ENCODE data around the gene LBHD1. TPM values are rescaled to one million over a fixed set of nuclear protein-coding genes. Genes with fewer than 3 reads are reported as not detected.
A peak's percentile ranks its signal among the peaks of the same experiment; 100 is the strongest.

The LBHD1 gene
- total RNA-seq, 1 experiment from 2014 or later: 7.8 TPM

DNA sequence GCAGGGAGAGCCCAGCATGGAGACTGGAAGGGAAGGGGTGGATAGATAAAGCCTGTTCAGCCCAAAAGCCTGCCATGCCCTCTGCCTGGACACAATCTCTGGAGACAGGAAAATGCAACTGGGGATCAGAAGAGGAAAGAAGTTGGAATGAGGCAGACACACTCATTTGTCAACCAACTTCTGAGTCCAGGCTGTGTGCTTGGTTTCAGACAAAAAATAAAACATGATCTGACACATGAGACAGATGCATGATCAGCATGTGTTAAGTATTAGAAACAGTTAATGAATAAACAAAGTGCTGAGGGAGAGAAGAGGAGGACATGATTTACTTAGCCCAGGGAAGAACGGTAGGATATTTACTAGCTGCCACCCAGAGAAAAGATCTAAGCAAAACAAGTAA, 16.4 kb upstream of the LBHD1 start:
- Histone ChIP-seq H3K27me3 (replicated peaks; ENCODE audit: insufficient read depth, low read depth, low read length, poor library complexity) (no peaks in the 10 kb centered on the region), H3K9me3 (ENCODE audit: low read depth, low read length, poor library complexity, severe bottlenecking) (no peaks in the 10 kb centered on the region), H3K36me3 (ENCODE audit: insufficient read depth, low read length, poor library complexity, severe bottlenecking) (peaks cover 31% of the 10 kb centered on the region), H3K4me1 (ENCODE audit: insufficient read depth, low read length, poor library complexity, severe bottlenecking) (peaks cover 12% of the 10 kb centered on the region), H3K4me3 (ENCODE audit: low read depth, low read length, poor library complexity, severe bottlenecking) (no peak overlapping the region), H3K27ac (ENCODE audit: low read depth, low read length, poor library complexity, severe bottlenecking) (peak overlapping the region; percentile 42)
- POLR2A ChIA-PET (ENCODE audit: low non-redundant PET): no interaction called here
- DNase-seq (ENCODE audit: low spot score): no peak
- CTCF ChIA-PET: no interaction called here
- TF ChIP-seq EZH2 (IDR thresholded peaks at IDR 0.05; ENCODE audit: borderline replicate concordance, low read depth, low read length, poor library complexity, severe bottlenecking): no peak
- TF ChIP-seq, protein P1, sequence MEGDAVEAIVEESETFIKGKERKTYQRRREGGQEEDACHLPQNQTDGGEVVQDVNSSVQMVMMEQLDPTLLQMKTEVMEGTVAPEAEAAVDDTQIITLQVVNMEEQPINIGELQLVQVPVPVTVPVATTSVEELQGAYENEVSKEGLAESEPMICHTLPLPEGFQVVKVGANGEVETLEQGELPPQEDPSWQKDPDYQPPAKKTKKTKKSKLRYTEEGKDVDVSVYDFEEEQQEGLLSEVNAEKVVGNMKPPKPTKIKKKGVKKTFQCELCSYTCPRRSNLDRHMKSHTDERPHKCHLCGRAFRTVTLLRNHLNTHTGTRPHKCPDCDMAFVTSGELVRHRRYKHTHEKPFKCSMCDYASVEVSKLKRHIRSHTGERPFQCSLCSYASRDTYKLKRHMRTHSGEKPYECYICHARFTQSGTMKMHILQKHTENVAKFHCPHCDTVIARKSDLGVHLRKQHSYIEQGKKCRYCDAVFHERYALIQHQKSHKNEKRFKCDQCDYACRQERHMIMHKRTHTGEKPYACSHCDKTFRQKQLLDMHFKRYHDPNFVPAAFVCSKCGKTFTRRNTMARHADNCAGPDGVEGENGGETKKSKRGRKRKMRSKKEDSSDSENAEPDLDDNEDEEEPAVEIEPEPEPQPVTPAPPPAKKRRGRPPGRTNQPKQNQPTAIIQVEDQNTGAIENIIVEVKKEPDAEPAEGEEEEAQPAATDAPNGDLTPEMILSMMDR (conservative IDR thresholded peaks at IDR 0.05; ENCODE audit: low read depth, low read length): no peak
- intact Hi-C loops (cut with micrococcal nuclease; ENCODE audit: unreplicated experiment): no loop called here
- no TSS peak for BruUV-seq (replicated peaks)

DNA sequence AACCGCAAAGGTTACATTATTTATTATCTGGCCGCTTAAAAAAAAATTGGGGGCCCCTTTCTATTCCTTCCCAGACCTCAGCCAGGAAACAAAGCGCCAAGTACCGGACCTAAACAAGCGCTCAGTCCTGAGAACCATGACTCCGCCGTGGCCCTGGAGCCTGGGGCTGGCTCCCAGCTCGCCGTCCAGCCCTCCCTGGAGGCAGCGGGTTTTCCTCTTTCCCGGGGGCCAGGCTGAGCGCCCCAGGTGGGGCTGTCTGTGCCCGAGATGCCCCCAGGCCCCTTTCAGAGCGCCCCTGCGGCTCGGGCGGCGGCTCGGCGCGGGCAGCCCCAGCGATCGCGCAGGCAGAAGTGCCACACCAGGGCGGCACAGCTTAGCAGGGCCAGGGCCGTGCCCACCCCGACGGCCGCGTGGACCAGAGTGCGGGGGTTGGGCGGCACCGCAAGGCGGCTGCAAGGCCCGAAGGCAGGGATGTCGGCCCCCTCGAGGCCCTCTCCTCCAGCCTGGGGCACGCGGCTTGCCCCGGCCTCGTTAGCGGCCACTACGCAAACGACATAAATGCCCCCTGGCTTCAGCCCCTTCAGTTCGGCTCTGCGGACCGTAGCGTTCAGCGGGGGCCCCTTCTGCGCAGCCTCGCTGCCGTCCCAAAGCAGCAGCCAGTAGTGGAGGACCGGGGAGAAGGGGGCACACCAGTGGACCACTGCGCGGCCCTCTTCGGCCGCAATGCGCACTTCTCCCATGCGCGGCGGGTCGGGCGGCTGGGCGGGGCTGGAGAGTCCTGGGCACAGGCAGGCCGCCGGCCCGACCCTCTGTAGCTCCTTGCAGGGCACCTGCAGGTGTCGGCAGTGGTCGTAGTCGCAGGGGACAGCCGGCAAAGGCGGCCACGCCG, 15.7 kb upstream of the LBHD1 start:
- H3K36me3 ChIP-seq (ENCODE audit: insufficient read depth, low read length, poor library complexity, severe bottlenecking): peaks cover 24% of the 10 kb centered on the region
- H3K27me3 ChIP-seq (replicated peaks; ENCODE audit: insufficient read depth, low read depth, low read length, poor library complexity): no peaks in the 10 kb centered on the region
- no TSS peak for BruUV-seq (replicated peaks)
- DNase-seq (ENCODE audit: low spot score): no peak
- intact Hi-C loops (cut with micrococcal nuclease; ENCODE audit: unreplicated experiment): no loop called here
- TF ChIP-seq, protein P1 (conservative IDR thresholded peaks at IDR 0.05; ENCODE audit: low read depth, low read length): no peak
- no peak for TF ChIP-seq EZH2 (IDR thresholded peaks at IDR 0.05; ENCODE audit: borderline replicate concordance, low read depth, low read length, poor library complexity, severe bottlenecking)
- H3K27ac ChIP-seq (ENCODE audit: low read depth, low read length, poor library complexity, severe bottlenecking): peak overlapping the region; percentile 42
- H3K4me3 ChIP-seq (ENCODE audit: low read depth, low read length, poor library complexity, severe bottlenecking): no peak overlapping the region
- H3K9me3 ChIP-seq (ENCODE audit: low read depth, low read length, poor library complexity, severe bottlenecking): no peaks in the 10 kb centered on the region
- H3K4me1 ChIP-seq (ENCODE audit: insufficient read depth, low read length, poor library complexity, severe bottlenecking): peaks cover 12% of the 10 kb centered on the region
- ChIA-PET POLR2A (ENCODE audit: low non-redundant PET) (no interaction called here), CTCF (interaction anchor here (0.6 kb wide), 1 partner anchor 8 kb away, joined by 9 read pairs; no protein-coding TSS in a partner anchor)

DNA sequence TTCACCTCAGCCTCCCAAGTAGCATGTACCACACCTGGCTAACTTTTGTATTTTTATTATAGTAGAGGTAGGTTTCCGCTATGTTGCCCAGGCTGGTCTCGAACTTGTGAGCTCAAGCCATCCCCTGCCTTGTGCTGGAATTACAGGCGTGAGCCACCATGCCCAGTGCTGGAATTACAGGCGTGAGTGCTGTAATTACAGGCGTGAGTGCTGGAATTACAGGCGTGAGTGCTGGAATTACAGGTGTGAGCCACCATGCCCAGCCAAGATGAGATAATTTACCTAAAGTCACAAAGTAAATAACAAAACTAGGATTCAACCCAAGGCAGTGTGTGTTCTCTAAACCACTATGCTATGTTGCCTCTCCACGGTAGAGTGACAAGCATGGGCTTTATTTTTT, 10.5 kb upstream of the LBHD1 start:
- Histone ChIP-seq H3K4me1 (ENCODE audit: insufficient read depth, low read length, poor library complexity, severe bottlenecking) (peaks cover 15% of the 10 kb centered on the region), H3K27ac (ENCODE audit: low read depth, low read length, poor library complexity, severe bottlenecking) (no peak overlapping the region), H3K4me3 (ENCODE audit: low read depth, low read length, poor library complexity, severe bottlenecking) (no peak overlapping the region), H3K27me3 (replicated peaks; ENCODE audit: insufficient read depth, low read depth, low read length, poor library complexity) (no peaks in the 10 kb centered on the region), H3K9me3 (ENCODE audit: low read depth, low read length, poor library complexity, severe bottlenecking) (no peaks in the 10 kb centered on the region), H3K36me3 (ENCODE audit: insufficient read depth, low read length, poor library complexity, severe bottlenecking) (peaks cover 2% of the 10 kb centered on the region)
- intact Hi-C loops (cut with micrococcal nuclease; ENCODE audit: unreplicated experiment): no loop called here
- CTCF ChIA-PET: interaction anchor here (0.6 kb wide), 1 partner anchor 258 kb away, joined by 6 read pairs; no protein-coding TSS in a partner anchor
- no TSS peak for BruUV-seq (replicated peaks)
- DNase-seq (ENCODE audit: low spot score): no peak
- TF ChIP-seq, protein P1 (conservative IDR thresholded peaks at IDR 0.05; ENCODE audit: low read depth, low read length): no peak
- TF ChIP-seq EZH2 (IDR thresholded peaks at IDR 0.05; ENCODE audit: borderline replicate concordance, low read depth, low read length, poor library complexity, severe bottlenecking): no peak
- POLR2A ChIA-PET (ENCODE audit: low non-redundant PET): no interaction called here
